Effector memory CD8-positive, alpha-beta T cell (primary cell): ENCODE results near the gene STK26.
"Not testable (repeated sequence)": the region's sequence is repeated elsewhere in the genome, so short reads cannot be mapped to it uniquely, and the experiment has no call there.

ENCODE experiments used
- ATAC-seq: fragments of 150-1000 bp; cut with Tn5 transposase; replicated peaks from 2 replicates; pipeline ENCODE4 v1.10.0; 2021; ENCODE audit warnings: mild to moderate bottlenecking, moderate library complexity
- DNase-seq, 3 experiments: peaks; one replicate each; pipeline ENCODE4 v3.0.0; 2021
- H3K27ac Mint-ChIP-seq, 2 donors: one replicate each; pipeline ENCODE4 v1.8.0; 2022; ENCODE audit warnings: mild to moderate bottlenecking in 2 of 2, mixed read lengths in 2 of 2, moderate library complexity in 2 of 2
- H3K27me3 Mint-ChIP-seq, 2 donors: one replicate each; pipeline ENCODE4 v1.8.0; 2022; ENCODE audit warnings: mixed read lengths in 2 of 2
- H3K36me3 Mint-ChIP-seq: one replicate; pipeline ENCODE4 v1.8.0; 2022; ENCODE audit warnings: mild to moderate bottlenecking, moderate library complexity, mixed read lengths; ENCODE audit not compliant: insufficient read depth
- H3K4me1 Mint-ChIP-seq, 2 donors: one replicate each; pipeline ENCODE4 v1.8.0; 2022; ENCODE audit warnings: low read depth in 2 of 2, mixed read lengths in 2 of 2
- H3K4me3 Mint-ChIP-seq, 2 donors: one replicate each; pipeline ENCODE4 v1.8.0; 2022; ENCODE audit warnings: mild to moderate bottlenecking in 2 of 2, mixed read lengths in 2 of 2, moderate library complexity in 2 of 2
- H3K9me3 Mint-ChIP-seq, 2 donors: one replicate each; pipeline ENCODE4 v1.8.0; 2022; ENCODE audit warnings: mixed read lengths in 2 of 2

The STK26 gene

GRCh38 chrX:132045456-132045855, 22.4 kb downstream of the STK26 start:
- H3K27ac Mint-ChIP-seq = peak overlapping the region in 1 of 2 donors; percentile 81

GRCh38 chrX:132046533-132046932, 23.4 kb downstream of the STK26 start:
- Mint-ChIP-seq H3K36me3 (no peaks in the 10 kb centered on the region), H3K9me3 (no peaks in the 10 kb centered on the region), H3K4me3 (no peak overlapping the region), H3K4me1 (peaks cover 17 to 35% of the 10 kb centered on the region in 2 donors), H3K27me3 (no peaks in the 10 kb centered on the region), H3K27ac (no peak overlapping the region)
- no peak for DNase-seq
- no peak for ATAC-seq

More at GRCh38 chrX:132045456-132045855, 22.4 kb downstream of the STK26 start:
- Mint-ChIP-seq H3K36me3 (no peaks in the 10 kb centered on the region), H3K4me3 (no peak overlapping the region), H3K4me1 (peaks cover 21 to 44% of the 10 kb centered on the region in 2 donors), H3K27me3 (no peaks in the 10 kb centered on the region), H3K9me3 (no peaks in the 10 kb centered on the region)
- no peak for ATAC-seq
- no peak for DNase-seq

GRCh38 chrX:132051778-132052177, 28.7 kb downstream of the STK26 start:
- H3K36me3 Mint-ChIP-seq = peaks cover 13% of the 10 kb centered on the region
- H3K4me3 Mint-ChIP-seq, H3K27me3 Mint-ChIP-seq, H3K9me3 Mint-ChIP-seq, ATAC-seq, DNase-seq: not testable (repeated sequence)
- peaks cover 14 to 24% of the 10 kb centered on the region in 2 donors for H3K4me1 Mint-ChIP-seq
- peak overlapping the region in 1 of 2 donors; percentile 23 for H3K27ac Mint-ChIP-seq

GRCh38 chrX:132058050-132058449, 34.9 kb downstream of the STK26 start:
- no peak for DNase-seq
- no peak overlapping the region for H3K27ac Mint-ChIP-seq
- H3K27me3 Mint-ChIP-seq = no peaks in the 10 kb centered on the region
- peaks cover 13% of the 10 kb centered on the region for H3K36me3 Mint-ChIP-seq
- peaks cover 8 to 24% of the 10 kb centered on the region in 2 donors for H3K4me1 Mint-ChIP-seq
- no peak overlapping the region for H3K4me3 Mint-ChIP-seq
- ATAC-seq = no peak
- H3K9me3 Mint-ChIP-seq = no peaks in the 10 kb centered on the region

- H3K4me3 Mint-ChIP-seq = no peak overlapping the region
- H3K27me3 Mint-ChIP-seq = no peaks in the 10 kb centered on the region
- peaks cover 8 to 22% of the 10 kb centered on the region in 2 donors for H3K4me1 Mint-ChIP-seq
- peaks cover 14% of the 10 kb centered on the region for H3K36me3 Mint-ChIP-seq
- no peak for DNase-seq
- H3K9me3 Mint-ChIP-seq = no peaks in the 10 kb centered on the region
- ATAC-seq = no peak
- no peak overlapping the region for H3K27ac Mint-ChIP-seq
These were observed 35.9 kb downstream of the STK26 start for GRCh38 chrX:132058975-132059374.

GRCh38 chrX:132059973-132060540, 37.0 kb downstream of the STK26 start:
- no peaks in the 10 kb centered on the region for H3K9me3 Mint-ChIP-seq
- H3K27ac Mint-ChIP-seq = peak overlapping the region in 1 of 2 donors; percentile 20
- ATAC-seq = no peak
- H3K36me3 Mint-ChIP-seq = peaks cover 19% of the 10 kb centered on the region
- H3K4me3 Mint-ChIP-seq = no peak overlapping the region
- peaks cover 6 to 19% of the 10 kb centered on the region in 2 donors for H3K4me1 Mint-ChIP-seq
- no peak for DNase-seq
- H3K27me3 Mint-ChIP-seq = no peaks in the 10 kb centered on the region

GRCh38 chrX:132063334-132063733, 40.2 kb downstream of the STK26 start:
- Mint-ChIP-seq H3K36me3 (peaks cover 9% of the 10 kb centered on the region), H3K27me3 (no peaks in the 10 kb centered on the region), H3K9me3 (no peaks in the 10 kb centered on the region), H3K4me1 (peaks cover 4 to 5% of the 10 kb centered on the region in 2 donors), H3K27ac (no peak overlapping the region), H3K4me3 (no peak overlapping the region)
- ATAC-seq (no peak), DNase-seq (no peak)

- Mint-ChIP-seq H3K4me3 (no peak overlapping the region), H3K36me3 (peaks cover 9% of the 10 kb centered on the region), H3K4me1 (peaks cover 4 to 5% of the 10 kb centered on the region in 2 donors), H3K9me3 (no peaks in the 10 kb centered on the region), H3K27ac (no peak overlapping the region), H3K27me3 (no peaks in the 10 kb centered on the region)
- ATAC-seq = no peak
- DNase-seq = no peak
These were observed 40.8 kb downstream of the STK26 start for GRCh38 chrX:132063862-132064261.

- Mint-ChIP-seq H3K27ac (no peak overlapping the region), H3K36me3 (peaks cover 23% of the 10 kb centered on the region), H3K9me3 (no peaks in the 10 kb centered on the region), H3K27me3 (no peaks in the 10 kb centered on the region), H3K4me3 (no peak overlapping the region), H3K4me1 (peaks cover 0 to 2% of the 10 kb centered on the region in 2 donors)
- ATAC-seq (no peak), DNase-seq (no peak)
These were observed 45.3 kb downstream of the STK26 start for GRCh38 chrX:132068405-132068804.

GRCh38 chrX:132071254-132071653, 48.2 kb downstream of the STK26 start:
- DNase-seq = no peak
- H3K4me3 Mint-ChIP-seq = no peak overlapping the region

GRCh38 chrX:132077414-132077813, 54.3 kb downstream of the STK26 start:
- H3K4me3 Mint-ChIP-seq = no peak overlapping the region
- H3K27me3 Mint-ChIP-seq = no peaks in the 10 kb centered on the region
- no peaks in the 10 kb centered on the region for H3K4me1 Mint-ChIP-seq
- ATAC-seq = no peak
- no peaks in the 10 kb centered on the region for H3K9me3 Mint-ChIP-seq
- peaks cover 16% of the 10 kb centered on the region for H3K36me3 Mint-ChIP-seq
- no peak for DNase-seq
- no peak overlapping the region for H3K27ac Mint-ChIP-seq

More at GRCh38 chrX:132071254-132071653, 48.2 kb downstream of the STK26 start:
- no peaks in the 10 kb centered on the region for H3K27me3 Mint-ChIP-seq
- H3K27ac Mint-ChIP-seq = no peak overlapping the region
- H3K4me1 Mint-ChIP-seq = peaks cover 0 to 2% of the 10 kb centered on the region in 2 donors
- H3K9me3 Mint-ChIP-seq = no peaks in the 10 kb centered on the region
- H3K36me3 Mint-ChIP-seq = peaks cover 27% of the 10 kb centered on the region
- ATAC-seq = no peak

- Mint-ChIP-seq H3K4me1 (no peaks in the 10 kb centered on the region), H3K4me3 (no peak overlapping the region), H3K9me3 (no peaks in the 10 kb centered on the region), H3K36me3 (peaks cover 14% of the 10 kb centered on the region), H3K27ac (no peak overlapping the region), H3K27me3 (no peaks in the 10 kb centered on the region)
- DNase-seq = no peak
- no peak for ATAC-seq
These were observed 54.8 kb downstream of the STK26 start for GRCh38 chrX:132077912-132078311.

GRCh38 chrX:132085786-132086185, 62.7 kb downstream of the STK26 start:
- H3K27me3 Mint-ChIP-seq = peaks cover 0 to 6% of the 10 kb centered on the region in 2 donors
- H3K27ac Mint-ChIP-seq = no peak overlapping the region
- ATAC-seq (no peak), DNase-seq (no peak)
- no peak overlapping the region for H3K4me3 Mint-ChIP-seq
- no peaks in the 10 kb centered on the region for H3K4me1 Mint-ChIP-seq
- no peaks in the 10 kb centered on the region for H3K9me3 Mint-ChIP-seq
- no peaks in the 10 kb centered on the region for H3K36me3 Mint-ChIP-seq

GRCh38 chrX:132086672-132087071, 63.6 kb downstream of the STK26 start:
- DNase-seq = no peak

More at GRCh38 chrX:132086672-132087071, 63.6 kb downstream of the STK26 start:
- Mint-ChIP-seq H3K27ac (no peak overlapping the region), H3K36me3 (no peaks in the 10 kb centered on the region), H3K4me1 (peaks cover 0 to 3% of the 10 kb centered on the region in 2 donors), H3K27me3 (peaks cover 0 to 6% of the 10 kb centered on the region in 2 donors), H3K4me3 (no peak overlapping the region), H3K9me3 (no peaks in the 10 kb centered on the region)
- ATAC-seq = no peak
